Neural progenitor cell (in vitro differentiated cells): Measurements from ENCODE around the gene PMF1. TPM values are rescaled to one million over a fixed set of nuclear protein-coding genes. Genes with fewer than 3 reads are reported as not detected.

Experiments
- DNase-seq: peaks from one replicate; pipeline ENCODE4 v3.0.0-alpha.2; 2016; ENCODE audit warnings: low spot score
- H2AFZ ChIP-seq: fragments of 200-600 bp; sonication (generic); replicated peaks from 2 replicates; pipeline ENCODE4 v1.6.1; 2016; ENCODE audit warnings: antibody characterized with exemption
- H3F3A ChIP-seq: fragments of 200-600 bp; sonication (generic); 2 replicates; pipeline ENCODE4 v1.6.1; 2016; ENCODE audit warnings: antibody characterized with exemption, low read depth
- H3K27ac ChIP-seq: fragments of 200-600 bp; sonication (generic); 2 replicates; pipeline ENCODE4 v1.5.1; 2016; ENCODE audit warnings: mild to moderate bottlenecking
- H3K27me3 ChIP-seq: fragments of 200-600 bp; sonication (generic); 2 replicates; pipeline ENCODE4 v1.6.1; 2016; ENCODE audit warnings: mild to moderate bottlenecking, moderate library complexity
- H3K36me3 ChIP-seq: fragments of 200-600 bp; sonication (generic); 2 replicates; pipeline ENCODE4 v1.5.1; 2016
- H3K4me1 ChIP-seq: fragments of 200-600 bp; sonication (generic); 2 replicates; pipeline ENCODE4 v1.6.1; 2016; ENCODE audit warnings: mixed run types
- H3K4me2 ChIP-seq: fragments of 200-600 bp; sonication (generic); 2 replicates; pipeline ENCODE4 v1.6.1; 2016
- H3K4me3 ChIP-seq: fragments of 200-600 bp; sonication (generic); 2 replicates; pipeline ENCODE4 v1.5.1; 2016
- H3K79me2 ChIP-seq: fragments of 200-600 bp; sonication (generic); 2 replicates; pipeline ENCODE4 v1.6.1; 2016; ENCODE audit warnings: low read depth
- H3K9ac ChIP-seq: fragments of 200-600 bp; sonication (generic); 2 replicates; pipeline ENCODE4 v1.6.1; 2016
- H3K9me3 ChIP-seq: fragments of 200-600 bp; sonication (generic); 2 replicates; pipeline ENCODE4 v1.5.1; 2016; ENCODE audit warnings: low read depth
- H4K20me1 ChIP-seq: fragments of 200-600 bp; sonication (generic); 2 replicates; pipeline ENCODE4 v1.6.1; 2016; ENCODE audit warnings: low read depth
- H3K27ac Mint-ChIP-seq: 3 replicates; pipeline ENCODE4 v1.8.0; 2021; ENCODE audit warnings: mixed read lengths
- H3K27me3 Mint-ChIP-seq: 2 replicates; pipeline ENCODE4 v1.8.0; 2022; ENCODE audit warnings: low read depth, mild to moderate bottlenecking, inconsistent platforms, moderate library complexity, mixed read lengths; ENCODE audit not compliant: insufficient read depth
- H3K36me3 Mint-ChIP-seq: 3 replicates; pipeline ENCODE4 v1.8.0; 2021; ENCODE audit warnings: mixed read lengths
- H3K4me1 Mint-ChIP-seq: 3 replicates; pipeline ENCODE4 v1.8.0; 2021; ENCODE audit warnings: mixed read lengths
- H3K4me3 Mint-ChIP-seq: 3 replicates; pipeline ENCODE4 v1.8.0; 2021; ENCODE audit warnings: mild to moderate bottlenecking, moderate library complexity, mixed read lengths
- H3K9me3 Mint-ChIP-seq: 3 replicates; pipeline ENCODE4 v1.8.0; 2020; ENCODE audit warnings: mixed read lengths
- EZH2 ChIP-seq: fragments of 200-600 bp; sonication (generic); IDR thresholded peaks from 2 replicates; pipeline ENCODE4 v1.6.1; 2017; ENCODE audit warnings: antibody characterized with exemption, mild to moderate bottlenecking, moderate library complexity
- EZH2phosphoT487 ChIP-seq: fragments of 200-600 bp; sonication (generic); IDR thresholded peaks from 2 replicates; pipeline ENCODE4 v1.6.1; 2017; ENCODE audit warnings: antibody characterized with exemption
- total RNA-seq: library from RNA; depleted of rRNA; stranded (reverse); fragments of >200 nt; gene quantifications from 2 replicates; pipeline ENCODE4 v1.2.3, GENCODE V29; 2015; ENCODE audit warnings: low replicate concordance
- TF ChIP-seq, protein P1 (sequence below): fragments of 200-600 bp; sonication (generic); IDR thresholded peaks from 2 replicates; pipeline ENCODE4 v1.5.1; 2017; ENCODE audit warnings: antibody characterized with exemption, mild to moderate bottlenecking

Gene PMF1
- total RNA-seq, 1 donor from 2014 or later = 103 TPM

DNA sequence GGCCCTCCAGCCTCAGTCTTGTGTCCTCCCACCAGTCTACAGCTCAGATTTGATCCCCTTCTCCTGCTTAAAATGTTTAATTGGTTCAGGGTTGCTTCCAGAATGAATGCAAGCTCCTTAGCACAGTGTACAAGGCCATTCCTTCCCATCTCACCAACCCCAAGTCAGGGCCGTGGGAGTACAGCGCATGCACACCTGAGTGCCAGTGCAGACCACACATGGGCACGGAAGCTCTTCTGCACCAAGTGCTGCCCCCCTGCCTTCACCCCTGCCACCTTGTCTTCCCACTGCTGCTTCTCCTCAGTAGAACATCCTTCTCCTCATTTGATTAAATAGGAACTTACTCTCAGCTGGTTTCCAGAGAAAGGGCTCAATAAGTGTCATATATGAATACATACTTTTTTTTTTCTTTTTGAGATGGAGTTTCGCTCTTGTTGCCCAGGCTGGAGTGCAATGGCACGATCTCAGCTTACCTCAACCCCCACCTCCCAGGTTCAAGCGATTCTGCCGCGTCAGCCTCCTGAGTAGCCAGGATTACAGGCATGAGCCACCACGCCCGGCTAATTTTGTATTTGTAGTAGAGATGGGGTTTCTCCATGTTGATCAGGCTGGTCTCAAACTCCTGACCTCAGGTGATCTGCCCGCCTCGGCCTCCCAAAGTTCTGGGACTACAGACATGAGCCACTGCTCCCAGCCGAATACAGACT, 9.3 kb downstream of the PMF1 start:
- no peaks in the 10 kb centered on the region for H3K27me3 ChIP-seq
- peaks cover 11% of the 10 kb centered on the region for H4K20me1 ChIP-seq
- H3K9ac ChIP-seq = no peak overlapping the region
- H3K9me3 Mint-ChIP-seq = no peaks in the 10 kb centered on the region
- peaks cover 5% of the 10 kb centered on the region for H3K36me3 ChIP-seq
- no peak overlapping the region for H3K4me3 ChIP-seq
- TF ChIP-seq, protein P1, sequence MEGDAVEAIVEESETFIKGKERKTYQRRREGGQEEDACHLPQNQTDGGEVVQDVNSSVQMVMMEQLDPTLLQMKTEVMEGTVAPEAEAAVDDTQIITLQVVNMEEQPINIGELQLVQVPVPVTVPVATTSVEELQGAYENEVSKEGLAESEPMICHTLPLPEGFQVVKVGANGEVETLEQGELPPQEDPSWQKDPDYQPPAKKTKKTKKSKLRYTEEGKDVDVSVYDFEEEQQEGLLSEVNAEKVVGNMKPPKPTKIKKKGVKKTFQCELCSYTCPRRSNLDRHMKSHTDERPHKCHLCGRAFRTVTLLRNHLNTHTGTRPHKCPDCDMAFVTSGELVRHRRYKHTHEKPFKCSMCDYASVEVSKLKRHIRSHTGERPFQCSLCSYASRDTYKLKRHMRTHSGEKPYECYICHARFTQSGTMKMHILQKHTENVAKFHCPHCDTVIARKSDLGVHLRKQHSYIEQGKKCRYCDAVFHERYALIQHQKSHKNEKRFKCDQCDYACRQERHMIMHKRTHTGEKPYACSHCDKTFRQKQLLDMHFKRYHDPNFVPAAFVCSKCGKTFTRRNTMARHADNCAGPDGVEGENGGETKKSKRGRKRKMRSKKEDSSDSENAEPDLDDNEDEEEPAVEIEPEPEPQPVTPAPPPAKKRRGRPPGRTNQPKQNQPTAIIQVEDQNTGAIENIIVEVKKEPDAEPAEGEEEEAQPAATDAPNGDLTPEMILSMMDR = no peak
- TF ChIP-seq EZH2 (no peak), EZH2phosphoT487 (no peak)
- no peaks in the 10 kb centered on the region for H3K9me3 ChIP-seq
- H3K4me2 ChIP-seq = no peak overlapping the region
- no peak overlapping the region for H2AFZ ChIP-seq
- peaks cover 22% of the 10 kb centered on the region for H3K36me3 Mint-ChIP-seq
- H3K4me1 Mint-ChIP-seq = peaks cover 4% of the 10 kb centered on the region
- H3K27ac Mint-ChIP-seq = no peak overlapping the region
- no peak for DNase-seq
- no peak overlapping the region for H3K4me3 Mint-ChIP-seq
- H3F3A ChIP-seq = peaks cover 10% of the 10 kb centered on the region
- peaks cover 2% of the 10 kb centered on the region for H3K27me3 Mint-ChIP-seq
- H3K4me1 ChIP-seq = no peaks in the 10 kb centered on the region
- H3K27ac ChIP-seq = no peak overlapping the region
- peaks cover 25% of the 10 kb centered on the region for H3K79me2 ChIP-seq

GRCh38 chr1:156225677-156226014, 12.8 kb downstream of the PMF1 start:
- Histone ChIP-seq H3K36me3 (peaks cover 5% of the 10 kb centered on the region), H3K79me2 (no peaks in the 10 kb centered on the region), H3K4me1 (no peaks in the 10 kb centered on the region), H3K27me3 (no peaks in the 10 kb centered on the region), H2AFZ (no peak overlapping the region), H3K27ac (no peak overlapping the region), H3K4me3 (no peak overlapping the region), H4K20me1 (peaks cover 11% of the 10 kb centered on the region), H3K9me3 (no peaks in the 10 kb centered on the region), H3K9ac (no peak overlapping the region), H3F3A (peaks cover 10% of the 10 kb centered on the region), H3K4me2 (no peak overlapping the region)
- Mint-ChIP-seq H3K4me3 (no peak overlapping the region), H3K4me1 (peaks cover 4% of the 10 kb centered on the region), H3K9me3 (no peaks in the 10 kb centered on the region), H3K36me3 (peaks cover 30% of the 10 kb centered on the region), H3K27me3 (peaks cover 2% of the 10 kb centered on the region), H3K27ac (no peak overlapping the region)
- TF ChIP-seq EZH2 = no peak
- TF ChIP-seq, protein P1 = no peak
- TF ChIP-seq EZH2phosphoT487 = no peak
- no peak for DNase-seq

DNA sequence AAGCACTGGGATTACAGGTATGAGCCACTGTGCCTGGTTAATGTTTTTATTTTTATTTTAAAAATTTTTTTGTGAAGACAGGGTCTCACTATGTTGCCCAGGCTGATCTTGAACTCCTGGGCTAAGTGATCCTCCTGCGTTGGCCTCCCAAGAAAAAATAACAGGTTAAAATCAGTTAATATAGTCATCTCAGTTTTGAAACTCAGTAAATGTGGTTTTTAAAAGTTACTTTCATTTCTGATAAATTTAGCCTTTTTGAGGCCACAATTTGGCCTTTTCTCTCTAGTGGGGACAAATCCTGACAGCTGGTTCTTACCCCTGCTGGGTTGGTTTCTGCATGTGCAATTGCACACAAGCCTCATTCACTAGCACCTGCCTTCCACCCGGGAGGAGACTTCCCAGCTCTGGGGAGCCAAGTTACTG, 13.3 kb downstream of the PMF1 start:
- H3K9me3 ChIP-seq = no peaks in the 10 kb centered on the region
- H3K79me2 ChIP-seq = no peaks in the 10 kb centered on the region
- no peaks in the 10 kb centered on the region for H3K4me1 ChIP-seq
- Mint-ChIP-seq H3K27me3 (peaks cover 2% of the 10 kb centered on the region), H3K4me1 (peaks cover 4% of the 10 kb centered on the region), H3K27ac (no peak overlapping the region), H3K4me3 (no peak overlapping the region), H3K9me3 (no peaks in the 10 kb centered on the region), H3K36me3 (peaks cover 27% of the 10 kb centered on the region)
- no peak overlapping the region for H3K9ac ChIP-seq
- H4K20me1 ChIP-seq = peaks cover 11% of the 10 kb centered on the region
- H3F3A ChIP-seq = peaks cover 10% of the 10 kb centered on the region
- no peak overlapping the region for H3K4me3 ChIP-seq
- TF ChIP-seq, protein P1 = no peak
- no peak for TF ChIP-seq EZH2phosphoT487
- TF ChIP-seq EZH2 = no peak
- no peak overlapping the region for H3K4me2 ChIP-seq
- H3K27ac ChIP-seq = no peak overlapping the region
- peaks cover 5% of the 10 kb centered on the region for H3K36me3 ChIP-seq
- H3K27me3 ChIP-seq = no peaks in the 10 kb centered on the region
- no peak overlapping the region for H2AFZ ChIP-seq
- DNase-seq = no peak
